Uterus (tissue), 4 donors: Measurements from ENCODE around the gene PCDH20. TPM values are rescaled to one million over a fixed set of nuclear protein-coding genes. Genes with fewer than 3 reads are reported as not detected.
"Not testable (repeated sequence)": the region's sequence is repeated elsewhere in the genome, so short reads cannot be mapped to it uniquely, and the experiment has no call there.

Source experiments
- DNase-seq, 2 donors: peaks; one replicate each; pipeline ENCODE4 v3.0.0-alpha.2; 2019 to 2020
- H3K27ac ChIP-seq, 2 donors: fragments of 200-600 bp; sonication (generic); 1 replicate in 1 of 2; 2 replicates in 1 of 2; pipeline ENCODE4 v1.5.1; 2016 to 2018
- H3K27me3 ChIP-seq, 2 donors: fragments of 200-600 bp; sonication (generic); one replicate each; pipeline ENCODE4 v1.5.1; 2018 to 2019; ENCODE audit warnings: control low read depth in 1 of 2
- H3K36me3 ChIP-seq, 2 donors: fragments of 200-600 bp; sonication (generic); one replicate each; pipeline ENCODE4 v1.5.1; 2019; ENCODE audit warnings: control low read depth in 1 of 2
- H3K4me1 ChIP-seq, 2 donors: fragments of 200-600 bp; sonication (generic); one replicate each; pipeline ENCODE4 v1.5.1; 2018 to 2019; ENCODE audit warnings: control low read depth in 1 of 2
- H3K4me3 ChIP-seq, 2 donors: fragments of 200-600 bp; sonication (generic); 1 replicate in 1 of 2; 2 replicates in 1 of 2; pipeline ENCODE4 v1.5.1; 2018 to 2019; ENCODE audit warnings: mild to moderate bottlenecking in 1 of 2
- H3K9me3 ChIP-seq, 2 donors: fragments of 200-600 bp; sonication (generic); one replicate each; pipeline ENCODE4 v1.5.1; 2019; ENCODE audit warnings: control low read depth in 1 of 2
- POLR2A ChIP-seq, 2 donors: fragments of 450-650 bp; IDR thresholded peaks; one replicate each; pipeline ENCODE4 v1.6.1; 2016; ENCODE audit warnings: antibody characterized with exemption in 2 of 2, mild to moderate bottlenecking in 1 of 2, moderate library complexity in 1 of 2
- intact Hi-C: fragments of 100-400 bp; cut with DNase I; formaldehyde crosslinking; loops from one replicate; pipeline ENCODE4 v1.15.1; 2023; ENCODE audit warnings: low total_unique reads
- total RNA-seq, 4 donors: library from RNA; depleted of rRNA in 3 of 4; stranded (reverse); fragments of >200 nt in 3 of 4; gene quantifications; one replicate each; pipeline versions ENCODE4 v1.1.0 to v1.2.4, GENCODE V29; 2014 to 2023
- TF ChIP-seq, protein P1 (sequence below), 4 experiments: fragments of 200-600 bp in 2 of 4; fragments of 450-650 bp in 2 of 4; sonication (generic) in 2 of 4; IDR thresholded peaks; one replicate each; pipeline ENCODE4 v1.5.1; 2016 to 2019; ENCODE audit warnings: antibody characterized with exemption in 4 of 4, mild to moderate bottlenecking in 2 of 4, moderate library complexity in 1 of 4
- donor health status: DM: yes; HTN: yes; CAD: no.

PCDH20 gene
- total RNA-seq, 4 donors from 2014 or later = 0.59 to 24.9 (median 2.0) TPM

DNA sequence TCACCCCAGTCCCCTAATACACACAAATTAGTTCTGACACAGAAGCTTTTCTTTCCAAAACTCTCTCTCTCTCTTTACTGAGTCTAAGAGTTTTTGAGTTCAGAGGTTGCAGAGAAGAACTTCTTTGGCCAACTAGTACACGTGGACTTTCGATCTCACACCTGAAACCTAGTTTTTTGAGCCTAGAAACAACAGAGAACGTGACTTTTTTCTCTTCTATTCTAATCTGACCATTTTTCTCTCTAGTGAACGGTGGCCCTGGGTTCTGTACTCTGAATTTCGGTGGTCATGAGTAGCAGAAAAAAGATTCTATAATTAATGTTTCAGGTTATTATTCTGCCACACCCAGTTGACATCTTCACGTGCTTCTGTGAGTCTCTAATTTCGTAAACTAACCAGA, 24.2 kb downstream of the PCDH20 start:
- Histone ChIP-seq H3K27me3 (no peaks in the 10 kb centered on the region), H3K36me3 (no peaks in the 10 kb centered on the region), H3K27ac (no peak overlapping the region), H3K4me1 (no peaks in the 10 kb centered on the region), H3K9me3 (no peaks in the 10 kb centered on the region), H3K4me3 (no peak overlapping the region)
- DNase-seq = no peak
- TF ChIP-seq POLR2A (IDR thresholded peaks at IDR 0.05) = no peak
- TF ChIP-seq, protein P1, sequence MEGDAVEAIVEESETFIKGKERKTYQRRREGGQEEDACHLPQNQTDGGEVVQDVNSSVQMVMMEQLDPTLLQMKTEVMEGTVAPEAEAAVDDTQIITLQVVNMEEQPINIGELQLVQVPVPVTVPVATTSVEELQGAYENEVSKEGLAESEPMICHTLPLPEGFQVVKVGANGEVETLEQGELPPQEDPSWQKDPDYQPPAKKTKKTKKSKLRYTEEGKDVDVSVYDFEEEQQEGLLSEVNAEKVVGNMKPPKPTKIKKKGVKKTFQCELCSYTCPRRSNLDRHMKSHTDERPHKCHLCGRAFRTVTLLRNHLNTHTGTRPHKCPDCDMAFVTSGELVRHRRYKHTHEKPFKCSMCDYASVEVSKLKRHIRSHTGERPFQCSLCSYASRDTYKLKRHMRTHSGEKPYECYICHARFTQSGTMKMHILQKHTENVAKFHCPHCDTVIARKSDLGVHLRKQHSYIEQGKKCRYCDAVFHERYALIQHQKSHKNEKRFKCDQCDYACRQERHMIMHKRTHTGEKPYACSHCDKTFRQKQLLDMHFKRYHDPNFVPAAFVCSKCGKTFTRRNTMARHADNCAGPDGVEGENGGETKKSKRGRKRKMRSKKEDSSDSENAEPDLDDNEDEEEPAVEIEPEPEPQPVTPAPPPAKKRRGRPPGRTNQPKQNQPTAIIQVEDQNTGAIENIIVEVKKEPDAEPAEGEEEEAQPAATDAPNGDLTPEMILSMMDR (IDR thresholded peaks at IDR 0.05) = no peak
- intact Hi-C loops = no loop called here

DNA sequence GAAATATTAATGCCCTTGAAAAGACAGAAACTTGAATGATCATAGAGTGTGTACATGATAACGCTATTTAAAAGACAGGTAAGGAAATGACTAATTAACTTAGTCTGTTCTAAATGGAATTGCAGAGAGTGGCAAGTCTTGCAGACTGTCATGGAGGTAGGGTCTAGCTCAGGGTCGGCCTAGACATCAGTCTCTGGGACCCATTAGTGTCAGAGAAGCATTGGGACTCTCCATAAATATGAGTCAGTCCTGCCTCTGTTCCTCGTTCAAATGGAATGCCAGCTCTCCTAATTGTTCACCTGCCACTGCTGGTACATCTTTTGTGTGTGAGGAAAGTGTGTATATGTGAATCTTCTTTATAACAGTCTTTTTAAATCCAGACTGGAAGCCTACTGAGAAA, 28.0 kb downstream of the PCDH20 start:
- intact Hi-C loops = no loop called here
- H3K27me3 ChIP-seq = no peaks in the 10 kb centered on the region
- DNase-seq = no peak
- H3K9me3 ChIP-seq = no peaks in the 10 kb centered on the region
- H3K27ac ChIP-seq = no peak overlapping the region
- no peak overlapping the region for H3K4me3 ChIP-seq
- no peak for TF ChIP-seq POLR2A (IDR thresholded peaks at IDR 0.05)
- no peaks in the 10 kb centered on the region for H3K36me3 ChIP-seq
- no peaks in the 10 kb centered on the region for H3K4me1 ChIP-seq

DNA sequence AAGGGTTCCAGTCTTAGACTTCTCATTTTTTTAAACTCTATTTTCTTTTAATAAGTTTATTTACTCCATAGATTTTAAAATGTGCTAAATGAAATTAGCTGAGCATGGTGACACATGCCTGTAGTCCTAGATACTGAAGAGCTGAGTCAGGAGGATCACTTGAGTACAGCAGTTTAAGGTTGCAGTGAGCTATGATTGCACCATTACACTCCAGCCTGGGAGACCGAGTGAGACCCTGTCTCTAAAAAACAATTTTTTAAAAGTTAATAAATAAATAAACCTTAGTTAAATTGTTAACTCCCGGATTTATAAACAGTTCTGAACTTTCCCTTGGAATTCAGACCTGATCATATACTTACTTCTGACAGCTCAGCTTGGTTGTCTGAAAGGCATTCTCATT, 32.5 kb downstream of the PCDH20 start:
- no peak for DNase-seq
- H3K36me3 ChIP-seq = no peaks in the 10 kb centered on the region
- intact Hi-C loops = no loop called here
- no peak for TF ChIP-seq POLR2A (IDR thresholded peaks at IDR 0.05)
- TF ChIP-seq, protein P1 (IDR thresholded peaks at IDR 0.05) = no peak
- H3K4me1 ChIP-seq = no peaks in the 10 kb centered on the region
- no peak overlapping the region for H3K4me3 ChIP-seq
- no peaks in the 10 kb centered on the region for H3K9me3 ChIP-seq
- H3K27ac ChIP-seq = no peak overlapping the region
- no peaks in the 10 kb centered on the region for H3K27me3 ChIP-seq

DNA sequence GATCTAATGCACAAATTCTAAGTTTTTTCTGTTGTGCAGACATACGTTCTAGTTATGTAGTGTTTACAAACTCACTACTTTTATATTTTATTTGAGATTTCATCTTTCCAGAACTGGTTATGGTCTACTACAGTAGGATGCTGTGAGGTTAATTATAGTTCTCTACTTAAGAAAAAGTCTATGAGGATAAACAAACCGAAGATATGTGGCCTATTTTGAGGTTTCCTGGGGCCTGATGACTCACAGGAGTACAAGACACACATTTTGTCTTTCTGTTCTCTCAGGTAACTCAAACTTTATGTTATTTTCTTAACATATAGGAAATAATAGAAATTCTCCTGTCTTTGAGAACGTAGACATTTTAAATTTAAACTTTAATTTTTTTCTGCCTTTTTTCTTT, 45.1 kb downstream of the PCDH20 start:
- DNase-seq = no peak
- TF ChIP-seq, protein P1 (IDR thresholded peaks at IDR 0.05) = no peak
- no peak for TF ChIP-seq POLR2A (IDR thresholded peaks at IDR 0.05)
- H3K4me3 ChIP-seq = no peak overlapping the region
- no peak overlapping the region for H3K27ac ChIP-seq
- no peaks in the 10 kb centered on the region for H3K36me3 ChIP-seq
- no peaks in the 10 kb centered on the region for H3K27me3 ChIP-seq
- H3K9me3 ChIP-seq = no peaks in the 10 kb centered on the region
- intact Hi-C loops = no loop called here
- H3K4me1 ChIP-seq = no peaks in the 10 kb centered on the region

DNA sequence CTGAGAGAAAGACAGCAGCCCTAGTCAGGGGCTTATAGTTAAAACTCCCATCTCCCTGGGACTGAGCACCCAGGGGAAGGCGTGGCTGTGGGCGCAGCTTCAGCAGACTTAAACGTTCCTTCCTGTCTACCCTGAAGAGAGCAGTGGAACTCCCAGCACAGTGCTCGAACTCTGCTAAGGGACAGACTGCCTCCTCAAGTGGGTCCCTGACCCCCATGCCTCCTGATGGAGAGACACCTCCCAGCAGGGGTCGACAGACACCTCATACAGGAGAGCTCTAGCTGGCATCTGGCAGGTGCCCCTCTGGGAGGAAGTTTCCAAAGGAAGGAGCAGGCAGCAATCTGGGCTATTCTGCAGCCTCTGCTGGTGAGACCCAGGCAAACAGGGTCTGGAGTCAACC, 51.0 kb downstream of the PCDH20 start:
- H3K27ac ChIP-seq, H3K4me1 ChIP-seq, intact Hi-C loops, H3K9me3 ChIP-seq, H3K36me3 ChIP-seq, H3K27me3 ChIP-seq, H3K4me3 ChIP-seq, DNase-seq: not testable (repeated sequence)

DNA sequence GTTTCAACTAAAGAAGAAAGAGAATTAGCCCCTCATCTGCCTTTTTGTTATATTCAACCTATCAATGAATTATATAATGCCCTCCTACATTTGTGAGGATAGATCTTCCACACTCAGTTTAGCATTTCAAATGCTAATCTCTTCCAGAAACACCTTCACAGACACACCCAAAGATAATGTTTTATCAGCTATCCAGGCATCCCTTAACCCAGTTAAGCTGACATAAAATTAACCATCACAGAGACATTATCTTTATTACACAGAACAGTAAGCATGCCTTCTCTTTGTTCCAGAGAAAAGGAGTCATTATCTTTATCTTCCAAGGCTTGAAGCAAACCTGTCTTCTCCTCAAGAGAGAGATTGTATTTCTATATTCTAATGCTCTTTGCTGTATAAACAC, 53.1 kb downstream of the PCDH20 start:
- H3K4me1 ChIP-seq = no peaks in the 10 kb centered on the region
- H3K4me3 ChIP-seq = no peak overlapping the region
- intact Hi-C loops = no loop called here
- TF ChIP-seq, protein P1 (IDR thresholded peaks at IDR 0.05) = no peak
- TF ChIP-seq POLR2A (IDR thresholded peaks at IDR 0.05) = no peak
- H3K9me3 ChIP-seq = no peaks in the 10 kb centered on the region
- DNase-seq = no peak
- H3K27ac ChIP-seq = no peak overlapping the region
- no peaks in the 10 kb centered on the region for H3K27me3 ChIP-seq
- no peaks in the 10 kb centered on the region for H3K36me3 ChIP-seq
